ENCODE measurements around the gene PRXL2C. TPM values are rescaled to one million over a fixed set of nuclear protein-coding genes. Genes with fewer than 3 reads are reported as not detected.

The PRXL2C gene
- total and polyA plus RNA-seq, 10 of the 15 experiments (the other 5 are each of a cell fraction or from before 2014, with no cell fraction given), result 4.0 to 16.0 (median 7.4) TPM

DNA sequence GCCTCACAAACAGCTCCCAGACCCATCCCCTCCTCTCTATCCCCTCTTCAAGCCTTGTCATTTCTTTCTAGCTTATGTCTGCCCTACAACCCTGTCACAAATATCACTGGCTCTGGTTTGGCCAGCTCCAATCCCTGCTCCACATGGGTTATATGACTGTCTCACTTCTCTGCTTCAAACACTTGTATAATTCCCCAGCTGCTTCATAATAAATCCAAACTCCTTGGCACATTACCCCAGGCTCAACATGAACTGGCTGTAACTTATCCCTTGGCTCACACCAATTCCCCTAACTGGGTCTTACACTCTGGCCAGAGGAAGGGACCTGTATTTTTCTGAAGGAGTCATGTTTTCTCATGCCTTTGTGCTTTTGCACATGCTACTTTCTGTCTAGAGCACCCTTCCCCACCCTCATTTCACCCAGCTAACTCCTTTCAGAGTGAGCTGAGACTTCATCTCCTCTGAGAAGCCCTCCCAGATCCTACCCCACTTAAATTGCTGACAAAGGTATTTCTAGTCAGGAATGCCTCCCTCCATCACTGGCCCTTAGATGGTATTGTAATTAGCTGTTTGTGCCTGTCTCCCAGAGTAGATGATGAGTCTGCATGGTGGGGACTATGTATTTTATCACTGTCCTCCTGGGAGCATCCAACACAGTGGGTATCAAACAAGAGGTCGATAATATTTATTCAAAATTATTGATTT is 5.3 kb downstream of the PRXL2C start:
- ChIA-PET CTCF (interaction anchor here (0.8 to 3.9 kb wide), 7 partner anchors 17 to 324 kb away, joined by 3 to 31 read pairs (median 5); no protein-coding TSS in a partner anchor), RAD21 (ENCODE audit: unreplicated experiment) (interaction anchor here (0.5 to 1.1 kb wide), 5 partner anchors 208 to 1144 kb away, joined by 3 to 5 read pairs (median 3); no protein-coding TSS in a partner anchor), POLR2A (interaction anchor here (0.6 to 1.3 kb wide), 4 partner anchors 14 to 268 kb away, joined by 3 to 4 read pairs (median 4); partner anchors contain the start of gene HABP4), SMC1A (ENCODE audit: uncharacterized antibody, unreplicated experiment) (interaction anchor here (0.6 to 3.0 kb wide), 12 partner anchors 11 to 322 kb away, joined by 3 to 14 read pairs (median 3); partner anchors contain the start of gene HABP4)
- H3K4me3 ChIP-seq, result no peak overlapping the region
- no peaks in the 10 kb centered on the region for H3K36me3 ChIP-seq (ENCODE audit: control insufficient read depth in 2 of 2, insufficient read depth in 2 of 2, low read length in 1 of 2)
- WGBS (ENCODE audit: insufficient coverage, insufficient replicate concordance, low lambda C conversion rate, missing lambda C conversion rate), result 41% methylated on average over 1 of the region's 1 CpG
- in situ Hi-C loops (cut with MboI) (loop anchor here (5.0 kb wide), 2 partner anchors 202 to 322 kb away; no protein-coding TSS in a partner anchor), intact Hi-C loops (cut with micrococcal nuclease; ENCODE audit: unreplicated experiment) (loop anchor here (2.0 to 5.0 kb wide), 3 partner anchors 82 to 322 kb away; no protein-coding TSS in a partner anchor)
- H3K79me2 ChIP-seq (ENCODE audit: control insufficient read depth, insufficient read depth, low read length), result no peaks in the 10 kb centered on the region
- no peak for DNase-seq (ENCODE audit: low read depth, low spot score)
- no peaks in the 10 kb centered on the region for H4K20me1 ChIP-seq (ENCODE audit: control insufficient read depth, insufficient read depth)
- no peak overlapping the region for H3K27ac ChIP-seq (ENCODE audit: control insufficient read depth, insufficient read depth)
- BruUV-seq (replicated peaks), result no TSS peak
- no peak overlapping the region for H3K4me2 ChIP-seq (ENCODE audit: control insufficient read depth, insufficient read depth)
- H3K9ac ChIP-seq (ENCODE audit: control insufficient read depth, insufficient read depth, low read length), result no peak overlapping the region
- peaks cover 0 to 4% of the 10 kb centered on the region in 2 experiments; a peak in 1 of 4 replicates for H3K27me3 ChIP-seq (replicated peaks in 1 of 2; ENCODE audit: control insufficient read depth in 2 of 2, insufficient read depth in 2 of 2, low read length in 1 of 2)
- no peaks in the 10 kb centered on the region for H3K4me1 ChIP-seq (ENCODE audit: control insufficient read depth, insufficient read depth, low read length)
- TF ChIP-seq, protein P1, sequence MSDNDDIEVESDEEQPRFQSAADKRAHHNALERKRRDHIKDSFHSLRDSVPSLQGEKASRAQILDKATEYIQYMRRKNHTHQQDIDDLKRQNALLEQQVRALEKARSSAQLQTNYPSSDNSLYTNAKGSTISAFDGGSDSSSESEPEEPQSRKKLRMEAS (IDR thresholded peaks at IDR 0.05; ENCODE audit: low read depth, low read length), result no peak
- TF ChIP-seq GABPA (IDR thresholded peaks at IDR 0.05; ENCODE audit: low read depth) (no peak), NR2F1 (conservative IDR thresholded peaks at IDR 0.05) (no peak), IKZF1 (conservative IDR thresholded peaks at IDR 0.05) (no peak), KLF5 (IDR thresholded peaks at IDR 0.05; ENCODE audit: partially characterized antibody) (no peak), TCF3 (IDR thresholded peaks at IDR 0.05; ENCODE audit: borderline replicate concordance, insufficient read depth, low read depth, low read length) (no peak)
- H3K9me3 ChIP-seq (replicated peaks; ENCODE audit: control insufficient read depth, insufficient read depth, low read length), result no peaks in the 10 kb centered on the region
- no peak overlapping the region for H2AFZ ChIP-seq (ENCODE audit: control insufficient read depth, low read depth, low read length)
- no peak for FAIRE-seq
- no peak for ATAC-seq
